Measurements from ENCODE around the gene DISP2.
A peak's percentile ranks its signal among the peaks of the same experiment; 100 is the strongest.

The DISP2 gene

GRCh38 chr15:40357723-40358470 lies at the start of gene DISP2:
TSS of gene DISP2 (plus strand) at chr15:40358219. CDS start at chr15:40358322, 103 bp downstream.
- H3K4me3 ChIP-seq (ENCODE audit: low read depth, low read length): peak within 1 kb of the TSS; percentile 46
- in situ Hi-C loops (cut with HindIII; ENCODE audit: low sequenced_read_pairs): no loop called here
- peak; percentile 71 for DNase-seq (ENCODE audit: low read depth, low spot score)
- TF ChIP-seq CTCF (IDR thresholded peaks at IDR 0.05; ENCODE audit: low read depth, low read length): no peak

GRCh38 chr15:40309344-40309862 lies 48.6 kb upstream of the DISP2 start:
- in situ Hi-C loops (cut with HindIII; ENCODE audit: low sequenced_read_pairs): no loop called here
- DNase-seq (ENCODE audit: low read depth, low spot score): no peak
- TF ChIP-seq CTCF (IDR thresholded peaks at IDR 0.05; ENCODE audit: low read depth, low read length): no peak
- H3K4me3 ChIP-seq (ENCODE audit: low read depth, low read length): no peak overlapping the region

GRCh38 chr15:40310001-40310959 lies 47.7 kb upstream of the DISP2 start:
- H3K4me3 ChIP-seq (ENCODE audit: low read depth, low read length): no peak overlapping the region
- in situ Hi-C loops (cut with HindIII; ENCODE audit: low sequenced_read_pairs): no loop called here
- DNase-seq (ENCODE audit: low read depth, low spot score): no peak
- TF ChIP-seq CTCF (IDR thresholded peaks at IDR 0.05; ENCODE audit: low read depth, low read length): peak; percentile 77

- in situ Hi-C loops (cut with HindIII; ENCODE audit: low sequenced_read_pairs): no loop called here
- no peak for DNase-seq (ENCODE audit: low read depth, low spot score)
- H3K4me3 ChIP-seq (ENCODE audit: low read depth, low read length): no peak overlapping the region
- TF ChIP-seq CTCF (IDR thresholded peaks at IDR 0.05; ENCODE audit: low read depth, low read length): no peak
Observed at GRCh38 chr15:40310993-40311392, 47.0 kb upstream of the DISP2 start.

GRCh38 chr15:40312370-40313158 lies 45.5 kb upstream of the DISP2 start:
- no peak overlapping the region for H3K4me3 ChIP-seq (ENCODE audit: low read depth, low read length)
- in situ Hi-C loops (cut with HindIII; ENCODE audit: low sequenced_read_pairs): no loop called here
- no peak for TF ChIP-seq CTCF (IDR thresholded peaks at IDR 0.05; ENCODE audit: low read depth, low read length)
- DNase-seq (ENCODE audit: low read depth, low spot score): no peak
